GM12865 (cell line): Measurements from ENCODE around the gene KRT5.

Source experiments
- DNase-seq: peaks from one replicate; pipeline ENCODE4 v3.0.0; 2010; ENCODE audit warnings: low read depth
- H3K4me3 ChIP-seq: 2 replicates; pipeline ENCODE4 v1.5.1; 2011; ENCODE audit warnings: mild to moderate bottlenecking, low read depth, low read length, control low read depth
- TF ChIP-seq, protein P1 (sequence below): IDR thresholded peaks from 2 replicates; pipeline ENCODE4 v1.5.1; 2011; ENCODE audit warnings: low read length, control low read depth, low read depth, inconsistent platforms; ENCODE audit not compliant: insufficient read depth; ENCODE audit errors: missing control alignments

KRT5 gene

DNA sequence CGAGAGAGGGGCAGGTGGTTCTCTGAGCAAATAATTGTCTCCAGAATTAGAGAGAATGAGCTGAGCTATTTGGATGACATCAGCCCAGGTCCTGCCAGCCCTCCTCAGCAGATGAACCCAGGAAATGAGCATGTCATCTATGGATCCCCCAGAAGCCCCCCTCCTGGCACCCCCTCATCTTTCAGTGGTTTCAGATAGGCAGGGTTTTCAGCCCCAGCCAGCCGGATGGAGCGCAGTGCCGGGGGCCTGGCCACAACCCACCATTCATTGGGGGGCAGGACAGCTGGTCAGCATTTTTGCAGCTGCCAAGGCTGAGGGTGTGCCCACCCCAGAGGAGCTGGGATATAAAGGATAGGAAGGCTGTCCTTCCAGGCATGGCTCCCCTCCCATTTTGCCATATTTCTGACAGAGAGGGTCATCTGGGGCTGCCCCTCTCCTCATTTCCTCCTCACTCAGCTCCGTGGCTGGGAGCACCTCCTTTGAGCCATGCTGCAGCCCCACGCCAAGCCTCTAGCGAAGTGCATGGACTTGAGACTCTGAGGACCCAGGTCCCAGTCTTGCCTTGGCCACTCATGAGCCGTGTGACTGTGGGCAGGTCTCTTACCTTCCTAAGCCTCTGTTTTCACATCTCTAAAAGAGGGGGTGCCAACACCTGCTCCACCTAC lies 38.7 kb upstream of the KRT5 start:
- DNase-seq = no peak
- TF ChIP-seq, protein P1, sequence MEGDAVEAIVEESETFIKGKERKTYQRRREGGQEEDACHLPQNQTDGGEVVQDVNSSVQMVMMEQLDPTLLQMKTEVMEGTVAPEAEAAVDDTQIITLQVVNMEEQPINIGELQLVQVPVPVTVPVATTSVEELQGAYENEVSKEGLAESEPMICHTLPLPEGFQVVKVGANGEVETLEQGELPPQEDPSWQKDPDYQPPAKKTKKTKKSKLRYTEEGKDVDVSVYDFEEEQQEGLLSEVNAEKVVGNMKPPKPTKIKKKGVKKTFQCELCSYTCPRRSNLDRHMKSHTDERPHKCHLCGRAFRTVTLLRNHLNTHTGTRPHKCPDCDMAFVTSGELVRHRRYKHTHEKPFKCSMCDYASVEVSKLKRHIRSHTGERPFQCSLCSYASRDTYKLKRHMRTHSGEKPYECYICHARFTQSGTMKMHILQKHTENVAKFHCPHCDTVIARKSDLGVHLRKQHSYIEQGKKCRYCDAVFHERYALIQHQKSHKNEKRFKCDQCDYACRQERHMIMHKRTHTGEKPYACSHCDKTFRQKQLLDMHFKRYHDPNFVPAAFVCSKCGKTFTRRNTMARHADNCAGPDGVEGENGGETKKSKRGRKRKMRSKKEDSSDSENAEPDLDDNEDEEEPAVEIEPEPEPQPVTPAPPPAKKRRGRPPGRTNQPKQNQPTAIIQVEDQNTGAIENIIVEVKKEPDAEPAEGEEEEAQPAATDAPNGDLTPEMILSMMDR = no peak
- no peak overlapping the region for H3K4me3 ChIP-seq

DNA sequence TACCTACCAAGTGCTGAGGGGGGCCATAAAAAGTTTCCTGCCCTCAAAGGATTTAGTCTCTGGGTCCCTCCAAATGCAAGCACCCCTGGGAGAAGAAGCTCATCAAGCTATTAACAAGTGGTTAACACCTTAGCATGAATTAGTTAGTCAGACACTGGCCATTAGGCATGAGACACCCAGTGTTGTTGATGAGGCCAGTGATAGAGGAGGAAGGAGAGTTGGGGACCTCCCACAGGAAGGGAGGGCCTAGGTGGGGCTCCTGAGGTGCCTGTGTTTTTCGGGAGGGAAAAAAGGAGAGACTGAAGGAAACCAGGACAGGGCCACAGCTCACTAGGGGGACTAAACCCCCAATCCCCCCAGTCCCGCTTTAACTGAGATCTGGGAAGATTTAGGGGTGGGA lies 37.3 kb upstream of the KRT5 start:
- no peak for DNase-seq
- TF ChIP-seq, protein P1 = no peak
- no peak overlapping the region for H3K4me3 ChIP-seq

DNA sequence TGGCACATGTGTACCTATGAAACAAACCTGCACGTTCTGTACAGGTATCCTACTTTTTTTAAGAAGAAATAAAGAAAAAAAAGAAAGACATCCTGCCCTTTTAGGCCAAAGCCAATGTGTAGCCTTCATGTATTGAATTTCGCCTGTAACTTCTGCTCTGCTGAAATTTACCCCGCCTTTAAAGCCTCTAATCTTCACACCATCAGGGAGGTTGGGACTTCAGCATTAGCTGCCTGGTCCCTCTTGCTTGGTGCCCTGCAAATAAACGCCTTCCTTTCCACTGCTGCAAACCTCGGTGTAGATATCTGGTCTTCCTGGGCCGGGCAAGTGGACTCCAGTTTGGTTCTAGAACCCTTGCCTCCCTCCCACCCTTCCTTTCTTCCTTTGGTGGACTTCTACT lies 35.4 kb upstream of the KRT5 start:
- no peak overlapping the region for H3K4me3 ChIP-seq
- TF ChIP-seq, protein P1 = no peak
- DNase-seq = no peak

DNA sequence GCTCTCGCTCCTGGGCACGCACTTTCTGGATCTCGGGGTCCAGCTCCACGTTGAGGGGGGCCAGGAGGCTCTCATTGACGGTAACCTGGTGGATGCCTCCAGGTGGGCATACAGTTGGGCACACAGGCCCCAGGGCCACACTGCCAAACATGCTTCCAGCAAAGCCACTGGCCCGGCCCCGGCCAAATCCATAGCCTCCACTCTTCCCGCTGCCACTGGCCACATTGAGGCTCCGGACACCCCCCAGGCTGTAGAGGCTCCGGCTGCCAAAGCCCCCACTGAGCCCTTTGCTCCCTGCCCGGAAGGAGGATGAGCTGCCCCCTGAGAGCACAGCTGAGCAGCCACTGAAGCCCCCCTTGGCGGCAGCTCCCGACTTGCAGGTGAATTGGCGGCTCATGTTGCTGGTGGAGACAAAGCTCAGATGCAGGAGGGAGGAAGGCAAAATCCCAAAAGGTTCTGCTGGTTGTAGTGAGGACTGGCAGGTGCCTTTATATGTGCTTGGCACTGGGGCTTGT lies 32.5 kb upstream of the KRT5 start, which contains the start of gene KRT71:
TSS of gene KRT71 (minus strand) at position 465 of the 515 bp plus-strand sequence. CDS start at position 397, 68 bp downstream.
- TF ChIP-seq, protein P1 = no peak
- DNase-seq = no peak
- H3K4me3 ChIP-seq = no peak within 1 kb of the TSS

DNA sequence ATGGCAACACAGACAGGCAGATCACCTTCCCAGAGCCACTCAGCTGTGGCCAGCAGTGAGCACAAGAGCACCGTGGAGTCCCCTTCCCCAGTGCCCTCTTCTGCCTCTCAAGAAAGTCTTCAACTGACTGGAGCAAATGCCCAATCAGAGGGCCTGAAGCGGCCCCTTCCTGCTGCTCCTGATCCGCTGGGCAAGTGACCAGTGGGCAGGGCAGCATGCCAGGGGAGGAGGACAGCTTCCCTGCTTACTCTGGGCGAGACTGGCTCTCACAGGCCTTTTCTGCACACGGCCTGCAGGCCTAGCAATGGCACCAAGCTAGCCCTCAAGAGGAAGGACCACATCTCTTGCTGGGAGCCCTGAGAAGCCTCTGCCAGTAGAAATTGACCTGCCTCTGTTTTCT lies 31.9 kb upstream of the KRT5 start:
- TF ChIP-seq, protein P1 = no peak
- no peak for DNase-seq
- no peak overlapping the region for H3K4me3 ChIP-seq

DNA sequence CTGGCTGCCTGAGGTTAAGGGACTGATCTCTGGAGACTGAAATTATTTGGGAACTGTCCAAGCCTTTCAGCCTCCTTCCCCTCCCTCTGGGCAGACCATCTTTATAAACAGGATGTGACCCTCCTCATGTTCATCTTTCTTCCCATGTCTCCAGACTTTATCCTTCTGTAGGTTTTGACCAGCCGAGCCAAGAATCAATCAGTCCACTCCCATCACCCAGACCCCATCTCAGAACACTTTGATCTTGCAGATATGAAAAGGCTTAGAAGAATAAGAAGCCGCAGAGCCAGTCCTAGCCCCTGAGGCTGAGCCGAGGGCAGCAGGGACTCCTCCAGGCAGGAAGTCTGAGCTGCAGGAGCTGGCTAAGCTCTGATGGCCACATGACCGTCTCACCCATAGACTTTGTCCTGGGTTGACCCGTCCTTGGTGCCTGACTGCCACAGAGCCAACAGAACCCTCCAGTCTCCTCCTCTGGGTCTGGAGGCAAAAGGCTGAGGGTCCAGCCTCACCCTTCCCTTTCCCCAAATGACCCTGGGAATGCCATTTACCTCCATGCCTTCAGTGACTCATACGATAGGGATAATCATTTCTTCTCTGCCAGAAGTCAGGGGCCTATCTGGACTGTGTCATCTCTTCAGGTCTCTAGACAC lies 31.1 kb upstream of the KRT5 start:
- TF ChIP-seq, protein P1 = no peak
- no peak for DNase-seq
- H3K4me3 ChIP-seq = no peak overlapping the region
